ENCODE results near the gene LRMDA.

The LRMDA gene

GRCh38 chr10:75634947-75635346 is 203.5 kb downstream of the LRMDA start:
- POLR2A ChIA-PET, result no interaction called here
- CTCF ChIA-PET, result interaction anchor here (1.0 kb wide), 1 partner anchor 17 kb away, joined by 4 read pairs; no protein-coding TSS in a partner anchor
- no peak for DNase-seq (ENCODE audit: extremely low spot score)
- no peak for TF ChIP-seq CTCF (IDR thresholded peaks at IDR 0.05; ENCODE audit: control extremely low read depth, extremely low read depth, low read depth, missing control alignments)

GRCh38 chr10:75638752-75639151 is 207.3 kb downstream of the LRMDA start:
- CTCF ChIA-PET, result no interaction called here
- TF ChIP-seq CTCF (IDR thresholded peaks at IDR 0.05; ENCODE audit: control extremely low read depth, extremely low read depth, low read depth, missing control alignments), result no peak
- POLR2A ChIA-PET, result no interaction called here
- no peak for DNase-seq (ENCODE audit: extremely low spot score)

DNA sequence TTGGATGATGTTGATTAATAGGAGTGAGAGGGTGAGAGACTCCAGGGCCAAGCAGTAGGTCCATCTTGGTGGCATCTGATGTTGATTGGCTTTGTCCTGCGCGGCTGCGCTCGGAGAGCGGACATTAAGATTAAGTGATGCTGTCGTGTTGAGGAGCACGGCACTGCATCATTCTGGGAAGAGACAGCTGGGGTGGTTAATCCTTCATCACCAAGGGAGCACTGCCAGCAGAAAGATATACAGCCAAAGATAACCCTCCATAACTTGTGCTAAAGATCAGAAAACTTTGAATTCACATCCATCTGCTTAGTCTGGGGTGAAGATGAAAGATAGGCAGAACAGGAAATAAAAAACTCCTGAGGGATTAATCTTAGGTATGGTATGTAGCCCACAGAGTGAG is 208.3 kb downstream of the LRMDA start:
- TF ChIP-seq CTCF (IDR thresholded peaks at IDR 0.05; ENCODE audit: control extremely low read depth, extremely low read depth, low read depth, missing control alignments), result no peak
- ChIA-PET CTCF (no interaction called here), POLR2A (no interaction called here)
- DNase-seq (ENCODE audit: extremely low spot score), result no peak

- POLR2A ChIA-PET, result no interaction called here
- DNase-seq (ENCODE audit: extremely low spot score), result no peak
- TF ChIP-seq CTCF (IDR thresholded peaks at IDR 0.05; ENCODE audit: control extremely low read depth, extremely low read depth, low read depth, missing control alignments), result no peak
- CTCF ChIA-PET, result no interaction called here
These were observed 209.0 kb downstream of the LRMDA start for GRCh38 chr10:75640381-75640780.

DNA sequence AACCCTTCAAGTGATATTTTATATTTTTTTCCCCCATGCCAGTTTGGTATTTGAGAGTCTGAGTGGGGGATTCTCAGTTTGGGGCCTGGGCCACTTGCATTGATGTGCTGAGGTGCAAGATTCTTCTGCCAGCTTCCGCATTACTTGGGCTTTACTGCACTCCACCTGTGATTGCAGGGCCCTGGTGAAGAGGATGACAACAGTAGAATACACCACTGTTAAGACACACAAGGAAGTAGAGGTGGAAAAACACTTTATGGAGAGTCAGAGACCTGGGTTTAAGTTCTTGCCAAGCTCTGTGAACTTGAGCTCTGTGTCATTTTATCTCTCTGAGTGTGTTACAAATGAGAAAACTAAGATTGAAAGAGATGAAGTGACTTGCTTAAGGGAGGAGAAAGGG is 209.4 kb downstream of the LRMDA start:
- TF ChIP-seq CTCF (IDR thresholded peaks at IDR 0.05; ENCODE audit: control extremely low read depth, extremely low read depth, low read depth, missing control alignments), result no peak
- CTCF ChIA-PET, result no interaction called here
- POLR2A ChIA-PET, result no interaction called here
- no peak for DNase-seq (ENCODE audit: extremely low spot score)

DNA sequence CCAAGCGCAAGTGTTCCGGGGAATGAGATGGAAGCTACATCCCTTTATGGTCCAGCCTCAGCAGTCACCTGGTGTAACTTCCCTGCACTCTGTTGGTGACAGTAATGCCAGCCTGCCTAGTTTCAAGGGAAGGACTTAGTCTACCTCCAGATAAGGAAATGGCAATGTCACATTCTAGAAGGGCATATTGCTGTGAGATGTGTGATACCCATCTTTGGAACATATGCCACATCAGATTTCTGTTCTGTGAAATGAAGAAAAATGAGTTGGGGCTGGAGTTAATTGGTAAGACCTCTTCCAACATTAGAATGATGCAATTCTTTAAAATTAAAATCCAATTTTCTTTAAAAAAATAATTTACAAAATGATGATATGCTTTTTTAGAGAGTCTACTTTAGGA is 212.0 kb downstream of the LRMDA start:
- TF ChIP-seq CTCF (IDR thresholded peaks at IDR 0.05; ENCODE audit: control extremely low read depth, extremely low read depth, low read depth, missing control alignments), result no peak
- CTCF ChIA-PET, result interaction anchor here (0.9 kb wide), 1 partner anchor 27 kb away, joined by 3 read pairs; no protein-coding TSS in a partner anchor
- DNase-seq (ENCODE audit: extremely low spot score), result no peak
- POLR2A ChIA-PET, result no interaction called here

Data from GM10248 (cell line).